ENCODE data around the gene KLC1. TPM values are rescaled to one million over a fixed set of nuclear protein-coding genes. Genes with fewer than 3 reads are reported as not detected.

KLC1 gene
- total and polyA plus RNA-seq, 2 of the 8 experiments (the other 6 are each of a cell fraction or from before 2014, with no cell fraction given) = 84.6 to 134 TPM

DNA sequence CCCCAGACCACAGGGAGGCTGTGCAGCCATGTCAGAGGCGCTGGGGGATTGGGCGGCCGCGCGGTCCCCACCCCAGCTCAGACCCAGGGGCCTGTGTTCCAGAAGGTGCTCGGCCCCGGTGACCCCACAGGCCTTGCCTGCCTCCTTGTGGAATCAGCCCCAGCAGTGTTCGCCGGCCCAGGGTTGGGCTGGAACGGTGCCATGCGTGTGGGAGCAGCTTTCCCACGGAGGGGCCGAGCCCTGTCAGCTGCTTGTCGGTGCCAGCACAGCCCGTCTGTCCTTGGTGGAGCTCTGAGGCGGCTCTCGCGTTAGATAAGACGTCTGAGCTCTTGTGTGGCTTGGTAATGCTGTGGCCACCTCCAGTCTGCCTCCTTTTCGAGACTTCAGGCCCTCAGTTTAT is 95.1 kb downstream of the KLC1 start:
- Histone ChIP-seq H3K36me3 (ENCODE audit: control insufficient read depth in 2 of 4, insufficient read depth in 4 of 4, low read length in 3 of 4) (peaks cover 2 to 10% (median 5%) of the 10 kb centered on the region in 4 experiments; a peak in 4 of 8 replicates), H4K91ac (replicated peaks; ENCODE audit: insufficient read length, low read length) (no peak overlapping the region), H3K56ac (replicated peaks; ENCODE audit: insufficient read length, low read depth, low read length) (no peak overlapping the region), H2BK15ac (ENCODE audit: low read length) (no peak overlapping the region), H3K4ac (replicated peaks; ENCODE audit: insufficient read length, low read depth, low read length) (no peak overlapping the region), H3K23ac (ENCODE audit: insufficient read length) (no peak overlapping the region), H2BK20ac (ENCODE audit: low read length) (no peak overlapping the region), H4K20me1 (replicated peaks in 1 of 2; ENCODE audit: control insufficient read depth in 1 of 2, insufficient read depth in 2 of 2, low read length in 2 of 2) (peaks cover 15 to 24% of the 10 kb centered on the region in 2 experiments), H3K79me1 (ENCODE audit: low read depth, low read length) (peaks cover 19% of the 10 kb centered on the region), H3K27ac (ENCODE audit: low read depth, low read length) (no peak overlapping the region), H3K9ac (replicated peaks in 1 of 4; ENCODE audit: extremely low read depth in 1 of 4, low read depth in 3 of 4, low read length in 3 of 4) (no peak overlapping the region), H3K23me2 (ENCODE audit: low read depth, low read length) (no peaks in the 10 kb centered on the region), H3K18ac (ENCODE audit: extremely low read depth, low read length) (no peak overlapping the region), H3K79me2 (ENCODE audit: control insufficient read depth in 1 of 2, insufficient read depth in 2 of 2, low read length in 2 of 2) (peaks cover 0 to 51% of the 10 kb centered on the region in 2 experiments; a peak in 2 of 4 replicates), H2BK120ac (replicated peaks; ENCODE audit: low read depth, low read length) (no peak overlapping the region), H2AFZ (ENCODE audit: low read length) (no peak overlapping the region), H3K4me2 (ENCODE audit: insufficient read depth in 1 of 2, low read depth in 2 of 2, low read length in 2 of 2) (no peak overlapping the region), H2AK5ac (ENCODE audit: low read depth, low read length) (no peak overlapping the region), H3K14ac (ENCODE audit: insufficient read length) (no peak overlapping the region), H3K4me1 (replicated peaks in 1 of 4; ENCODE audit: control insufficient read depth in 3 of 4, insufficient read depth in 4 of 4, low read length in 3 of 4) (peaks cover 0 to 3% (median 0%) of the 10 kb centered on the region in 4 experiments; a peak in 1 of 7 replicates), H4K5ac (ENCODE audit: insufficient read length, low read depth, low read length) (no peak overlapping the region), H3K27me3 (replicated peaks in 1 of 4; ENCODE audit: control insufficient read depth in 3 of 4, extremely low read depth in 1 of 4, insufficient read depth in 3 of 4, low read length in 3 of 4) (no peaks in the 10 kb centered on the region), H4K8ac (ENCODE audit: extremely low read depth, insufficient read depth, low read length) (peak overlapping the region; percentile 79; the same call in 1 of the 2 replicates), H3K4me3 (ENCODE audit: extremely low read depth in 1 of 4, insufficient read depth in 2 of 4, low read depth in 3 of 4, low read length in 4 of 4) (no peak overlapping the region), H2BK12ac (ENCODE audit: low read depth, low read length) (no peak overlapping the region), H2BK5ac (ENCODE audit: low read depth, low read length) (no peak overlapping the region), H3K9me3 (ENCODE audit: insufficient read depth in 2 of 2, low read depth in 1 of 2, low read length in 1 of 2) (no peaks in the 10 kb centered on the region)
- CTCF ChIA-PET (ENCODE audit: partially characterized antibody) = interaction anchor here (1.2 to 1.8 kb wide), 2 partner anchors 12 to 177 kb away, joined by 3 to 5 read pairs; no protein-coding TSS in a partner anchor
- FAIRE-seq (no peak), DNase-seq (ENCODE audit: low read depth in 1 of 2, low spot score in 2 of 2) (no peak)
- 94% methylated on average over 15 of the region's 20 CpGs; no CpG with 5 or more reads in 1 of the 2 experiments for WGBS, 2 experiments (ENCODE audit: extremely low coverage in 1 of 2, insufficient coverage in 1 of 2, insufficient read length in 1 of 2, insufficient replicate concordance in 2 of 2, low coverage in 1 of 2, low lambda C conversion rate in 2 of 2, missing lambda C conversion rate in 1 of 2)
- POLR2A ChIA-PET (ENCODE audit: partially characterized antibody) = interaction anchor here (1.4 to 1.5 kb wide), 3 partner anchors 8 to 20 kb away, joined by 3 to 5 read pairs (median 3); partner anchors contain the start of genes XRCC3 and ZFYVE21
- no peak for TF ChIP-seq SUZ12 (IDR thresholded peaks at IDR 0.05; ENCODE audit: low read length)
- TF ChIP-seq POLR2A (IDR thresholded peaks at IDR 0.05; ENCODE audit: control extremely low read depth in 1 of 2, low read depth in 2 of 2, low read length in 2 of 2) = no peak
- no peak for TF ChIP-seq ZNF274 (IDR thresholded peaks at IDR 0.05; ENCODE audit: borderline replicate concordance, extremely low read depth, low read length)
- TF ChIP-seq BCL11A (IDR thresholded peaks at IDR 0.05; ENCODE audit: low read depth in 2 of 2, low read length in 2 of 2) = no peak
- TF ChIP-seq RNF2 (IDR thresholded peaks at IDR 0.05; ENCODE audit: borderline replicate concordance, low read depth, low read length, missing control alignments, poor library complexity, severe bottlenecking) = no peak
- TF ChIP-seq EZH2 (IDR thresholded peaks at IDR 0.05; ENCODE audit: low read depth, low read length, severe bottlenecking) = no peak
- no peak for TF ChIP-seq RBBP5 (IDR thresholded peaks at IDR 0.05; ENCODE audit: borderline replicate concordance, low read depth, low read length)
- no peak for TF ChIP-seq ASH2L (IDR thresholded peaks at IDR 0.05; ENCODE audit: low read length)
- no peak for TF ChIP-seq TAF7 (optimal IDR thresholded peaks at IDR 0.05; ENCODE audit: borderline replicate concordance, low read depth, low read length)
- no peak for TF ChIP-seq CBX5 (IDR thresholded peaks at IDR 0.05; ENCODE audit: low read depth, low read length)
- TF ChIP-seq YY1 (IDR thresholded peaks at IDR 0.05; ENCODE audit: low read depth, low read length) = no peak
- TF ChIP-seq SP1 (IDR thresholded peaks at IDR 0.05; ENCODE audit: low read depth, low read length) = no peak
- TF ChIP-seq, protein P1, sequence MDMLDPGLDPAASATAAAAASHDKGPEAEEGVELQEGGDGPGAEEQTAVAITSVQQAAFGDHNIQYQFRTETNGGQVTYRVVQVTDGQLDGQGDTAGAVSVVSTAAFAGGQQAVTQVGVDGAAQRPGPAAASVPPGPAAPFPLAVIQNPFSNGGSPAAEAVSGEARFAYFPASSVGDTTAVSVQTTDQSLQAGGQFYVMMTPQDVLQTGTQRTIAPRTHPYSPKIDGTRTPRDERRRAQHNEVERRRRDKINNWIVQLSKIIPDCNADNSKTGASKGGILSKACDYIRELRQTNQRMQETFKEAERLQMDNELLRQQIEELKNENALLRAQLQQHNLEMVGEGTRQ (IDR thresholded peaks at IDR 0.05; ENCODE audit: low read length) = no peak
